OCI-LY3 (cell line): ENCODE measurements around the gene AHCYL2.

ENCODE experiments used
- CTCF ChIP-seq: fragments of 200-600, 300-600 bp; sonication (generic); IDR thresholded peaks from 2 replicates; pipeline ENCODE4 v1.5.1; 2014; ENCODE audit warnings: antibody characterized with exemption, low read length, low read depth
- EZH2phosphoT487 ChIP-seq: fragments of 200-600 bp; shearing (Covaris generic); IDR thresholded peaks from 2 replicates; pipeline ENCODE4 v1.6.1; 2018; ENCODE audit warnings: antibody characterized with exemption, mixed run types, low read depth

- TF ChIP-seq CTCF (no peak), EZH2phosphoT487 (no peak)
These were observed 213.5 kb downstream of the AHCYL2 start for GRCh38 chr7:129438281-129438838.
